IPS-18a (cell line): ENCODE data around the gene TIMELESS.
"Not testable (repeated sequence)": the region's sequence is repeated elsewhere in the genome, so short reads cannot be mapped to it uniquely, and the experiment has no call there.

Experiments
- H3K27ac ChIP-seq: one replicate; pipeline ENCODE4 v1.5.1; 2013; ENCODE audit warnings: low read length
- H3K27me3 ChIP-seq: one replicate; pipeline ENCODE4 v1.6.1; 2013; ENCODE audit warnings: mild to moderate bottlenecking, low read length; ENCODE audit not compliant: control insufficient read depth, insufficient read depth
- H3K36me3 ChIP-seq: one replicate; pipeline ENCODE4 v1.6.1; 2013; ENCODE audit warnings: low read depth, low read length; ENCODE audit not compliant: control insufficient read depth
- H3K4me1 ChIP-seq: one replicate; pipeline ENCODE4 v1.6.1; 2013; ENCODE audit warnings: low read depth, low read length; ENCODE audit not compliant: control insufficient read depth
- H3K4me3 ChIP-seq: one replicate; pipeline ENCODE4 v1.5.1; 2013; ENCODE audit warnings: low read length
- H3K9ac ChIP-seq: one replicate; pipeline ENCODE4 v1.6.1; 2013; ENCODE audit warnings: mild to moderate bottlenecking, low read length, moderate library complexity
- H3K9me3 ChIP-seq: one replicate; pipeline ENCODE4 v1.6.1; 2013; ENCODE audit warnings: low read depth, low read length; ENCODE audit not compliant: control insufficient read depth

Gene TIMELESS

DNA sequence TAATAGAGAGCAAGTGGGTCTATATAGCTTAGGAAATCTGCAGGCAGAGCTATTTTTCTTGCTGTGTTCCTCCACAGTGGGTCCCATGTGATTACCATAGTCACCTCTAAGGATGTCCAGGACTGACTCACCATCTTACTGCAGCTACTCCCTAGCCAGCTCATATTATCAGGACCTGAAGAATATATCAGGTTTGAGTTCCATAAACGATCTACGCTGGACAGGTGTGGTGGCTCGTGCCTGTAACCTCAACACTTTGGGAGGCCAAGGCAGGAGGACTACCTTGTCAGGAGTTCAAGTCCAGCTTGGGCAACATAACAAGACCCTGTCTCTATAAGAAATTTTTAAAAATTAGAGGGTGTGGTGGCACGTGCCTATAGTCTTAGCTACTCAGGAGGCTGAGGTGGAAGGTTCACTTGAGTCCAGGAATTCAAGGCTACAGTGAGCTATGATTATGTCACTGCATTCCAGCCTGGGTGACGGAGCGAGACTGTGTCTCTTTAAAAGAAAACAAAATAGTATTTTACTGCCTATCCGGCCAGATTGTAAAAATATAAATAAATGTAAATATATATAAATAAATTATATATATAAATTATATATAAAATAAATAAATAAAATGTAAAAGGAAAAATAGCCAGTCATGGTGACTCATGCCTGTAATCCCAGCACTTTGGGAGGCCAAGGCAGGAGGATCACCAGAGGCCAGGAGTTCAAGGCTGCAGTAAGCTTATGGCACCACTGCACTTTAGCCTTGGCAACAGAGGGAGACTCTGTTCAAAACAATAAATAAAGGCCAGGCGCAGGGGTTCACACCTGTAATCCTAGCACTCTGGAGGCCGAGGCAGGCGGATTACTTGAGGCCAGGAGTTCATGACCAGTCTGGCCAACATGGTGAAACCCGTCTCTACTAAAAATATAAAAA is 12.3 kb upstream of the TIMELESS start:
- Histone ChIP-seq H3K27me3 (no peaks in the 10 kb centered on the region), H3K9me3 (no peaks in the 10 kb centered on the region), H3K36me3 (no peaks in the 10 kb centered on the region), H3K27ac (no peak overlapping the region), H3K9ac (no peak overlapping the region), H3K4me1 (peaks cover 18% of the 10 kb centered on the region), H3K4me3 (no peak overlapping the region)

DNA sequence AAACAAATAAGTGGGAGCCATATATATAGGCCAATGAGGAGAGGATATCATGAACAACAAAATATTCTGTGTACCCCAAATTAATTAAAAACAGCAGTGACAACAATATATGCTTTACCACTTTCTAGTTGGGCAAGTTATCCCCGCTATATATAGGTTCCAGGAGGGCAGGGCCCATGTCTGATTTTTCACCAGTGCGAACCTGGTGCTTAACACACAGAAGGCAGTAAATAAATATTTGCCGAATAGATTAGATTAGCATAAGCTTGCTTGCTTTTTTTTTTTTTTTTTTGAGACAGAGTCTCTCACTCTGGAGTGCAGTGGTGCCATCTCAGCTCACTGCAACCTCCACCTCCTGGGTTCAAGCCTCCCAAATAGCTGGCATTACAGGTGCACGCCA is 8.6 kb upstream of the TIMELESS start:
- Histone ChIP-seq H3K27me3 (no peaks in the 10 kb centered on the region), H3K9ac (no peak overlapping the region), H3K9me3 (no peaks in the 10 kb centered on the region), H3K27ac (no peak overlapping the region), H3K4me1 (peaks cover 3% of the 10 kb centered on the region), H3K4me3 (no peak overlapping the region), H3K36me3 (no peaks in the 10 kb centered on the region)

DNA sequence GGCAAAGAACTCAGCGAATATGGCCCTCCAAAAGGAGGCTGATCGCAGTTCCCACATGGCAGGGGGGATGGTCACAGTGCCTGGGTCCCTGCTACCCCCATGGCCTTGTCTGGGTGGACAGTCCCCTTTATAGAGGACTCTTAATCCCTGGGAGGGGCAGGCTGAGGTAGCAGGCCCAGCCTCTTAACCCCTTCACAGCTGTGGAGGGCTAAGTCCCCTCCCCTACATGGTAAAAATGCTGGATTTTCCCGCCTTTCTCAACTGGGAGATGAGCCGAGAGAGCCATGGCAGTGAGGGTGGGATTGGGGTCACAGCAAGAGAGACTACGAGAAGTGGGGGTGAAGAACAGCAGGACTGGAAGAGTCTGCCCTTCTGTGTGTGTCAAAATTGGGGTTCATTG is 5.3 kb upstream of the TIMELESS start, which contains the start of gene MIP:
TSS of gene MIP (minus strand) at position 101 of the 400 bp plus-strand sequence. CDS start at position 57, 44 bp downstream.
- no peak within 1 kb of the TSS for H3K4me3 ChIP-seq
- no peaks in the 10 kb centered on the region for H3K4me1 ChIP-seq
- no peak within 1 kb of the TSS for H3K27ac ChIP-seq
- no peaks in the 10 kb centered on the region for H3K36me3 ChIP-seq
- H3K27me3 ChIP-seq: no peaks in the 10 kb centered on the region
- no peak within 1 kb of the TSS for H3K9ac ChIP-seq
- no peaks in the 10 kb centered on the region for H3K9me3 ChIP-seq

DNA sequence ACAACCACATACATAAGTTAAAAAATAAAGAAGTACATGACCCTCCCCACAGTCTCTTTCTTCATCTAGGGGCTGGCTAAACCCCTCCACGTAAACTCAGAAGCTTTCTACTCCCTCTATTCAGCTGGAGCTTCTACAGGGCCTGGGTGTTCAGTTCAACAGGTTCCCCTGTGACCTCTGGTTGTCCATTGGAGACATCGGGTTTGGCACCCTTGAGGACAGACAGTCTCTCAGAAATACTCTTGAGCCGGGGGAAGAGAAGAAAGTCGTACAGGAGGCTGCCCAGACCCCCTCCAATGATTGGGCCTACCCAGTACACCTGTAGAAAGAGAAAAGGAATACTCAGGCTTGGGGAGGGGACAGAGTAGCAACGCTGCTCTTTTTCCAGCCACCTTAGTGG is 1.9 kb upstream of the TIMELESS start:
- no peaks in the 10 kb centered on the region for H3K4me1 ChIP-seq
- no peaks in the 10 kb centered on the region for H3K9me3 ChIP-seq
- H3K4me3 ChIP-seq: no peak overlapping the region
- no peak overlapping the region for H3K27ac ChIP-seq
- no peaks in the 10 kb centered on the region for H3K36me3 ChIP-seq
- H3K27me3 ChIP-seq: no peaks in the 10 kb centered on the region
- H3K9ac ChIP-seq: no peak overlapping the region

DNA sequence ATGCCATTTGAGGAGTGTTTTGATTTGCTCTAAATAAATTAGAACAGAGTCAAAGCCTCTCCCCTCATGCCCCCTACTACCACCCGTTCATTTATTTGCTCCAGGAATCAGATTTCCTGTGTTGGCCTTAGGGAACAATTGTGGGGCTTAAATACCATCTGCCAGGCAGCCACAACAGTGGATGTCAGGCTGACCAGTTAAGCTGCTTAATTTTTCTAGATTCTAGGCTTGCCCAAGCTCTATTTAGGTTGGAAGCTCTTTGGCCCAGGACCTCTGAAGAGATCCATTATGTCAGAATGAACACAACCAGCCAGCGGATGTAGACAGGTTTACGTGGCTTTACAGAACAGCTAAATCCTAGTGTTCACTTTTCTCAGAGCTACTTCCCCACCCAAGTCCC is 1.0 kb upstream of the TIMELESS start:
- H3K27ac ChIP-seq: no peak overlapping the region
- no peaks in the 10 kb centered on the region for H3K27me3 ChIP-seq
- H3K36me3 ChIP-seq: no peaks in the 10 kb centered on the region
- H3K4me3 ChIP-seq: no peak overlapping the region
- no peaks in the 10 kb centered on the region for H3K9me3 ChIP-seq
- H3K9ac ChIP-seq: no peak overlapping the region
- no peaks in the 10 kb centered on the region for H3K4me1 ChIP-seq

DNA sequence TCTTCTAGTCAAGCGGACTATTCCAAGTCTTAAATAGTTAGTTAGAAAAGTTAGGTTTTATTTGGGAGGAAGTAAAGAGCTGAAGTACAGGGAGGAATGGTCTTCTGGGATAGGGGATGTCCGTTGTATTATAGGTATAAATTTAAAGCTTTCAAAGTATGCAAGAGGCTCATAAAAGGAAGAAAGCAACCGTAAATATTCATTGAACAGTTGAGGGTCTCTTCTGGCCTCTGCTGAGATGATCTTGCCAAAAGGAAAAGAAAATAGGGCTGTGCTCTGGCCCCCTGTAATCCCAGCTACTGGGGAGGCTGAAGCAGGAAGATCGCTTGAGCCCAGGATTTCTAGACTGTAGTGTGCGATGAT is 377 bp upstream of the TIMELESS start:
- H3K36me3 ChIP-seq: no peaks in the 10 kb centered on the region
- H3K9me3 ChIP-seq: no peaks in the 10 kb centered on the region
- H3K4me3 ChIP-seq: peak overlapping the region; percentile 95
- H3K27ac ChIP-seq: peak overlapping the region; percentile 74
- no peaks in the 10 kb centered on the region for H3K4me1 ChIP-seq
- no peaks in the 10 kb centered on the region for H3K27me3 ChIP-seq
- peak overlapping the region; percentile 93 for H3K9ac ChIP-seq

DNA sequence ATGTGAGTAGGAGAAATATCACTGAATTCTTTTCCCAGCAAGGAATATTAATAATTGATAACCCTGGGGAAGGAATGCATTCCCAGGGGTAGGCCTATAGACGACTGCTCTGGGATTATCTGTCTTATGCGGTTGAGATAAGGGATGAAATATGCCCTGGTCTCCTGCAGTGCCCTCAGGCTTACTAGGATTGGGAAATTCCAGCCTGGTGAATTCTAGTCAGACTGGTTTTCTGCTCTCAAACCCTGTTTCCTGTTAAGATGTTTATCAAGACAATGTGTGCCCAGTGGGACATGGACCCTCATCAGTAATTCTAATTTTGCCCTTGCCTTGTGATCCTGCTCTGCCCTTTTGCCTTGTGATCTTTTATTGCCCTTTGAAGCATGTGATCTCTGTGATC is 6.0 kb downstream of the TIMELESS start:
- not testable (repeated sequence) for H3K36me3 ChIP-seq, H3K4me3 ChIP-seq, H3K27ac ChIP-seq

DNA sequence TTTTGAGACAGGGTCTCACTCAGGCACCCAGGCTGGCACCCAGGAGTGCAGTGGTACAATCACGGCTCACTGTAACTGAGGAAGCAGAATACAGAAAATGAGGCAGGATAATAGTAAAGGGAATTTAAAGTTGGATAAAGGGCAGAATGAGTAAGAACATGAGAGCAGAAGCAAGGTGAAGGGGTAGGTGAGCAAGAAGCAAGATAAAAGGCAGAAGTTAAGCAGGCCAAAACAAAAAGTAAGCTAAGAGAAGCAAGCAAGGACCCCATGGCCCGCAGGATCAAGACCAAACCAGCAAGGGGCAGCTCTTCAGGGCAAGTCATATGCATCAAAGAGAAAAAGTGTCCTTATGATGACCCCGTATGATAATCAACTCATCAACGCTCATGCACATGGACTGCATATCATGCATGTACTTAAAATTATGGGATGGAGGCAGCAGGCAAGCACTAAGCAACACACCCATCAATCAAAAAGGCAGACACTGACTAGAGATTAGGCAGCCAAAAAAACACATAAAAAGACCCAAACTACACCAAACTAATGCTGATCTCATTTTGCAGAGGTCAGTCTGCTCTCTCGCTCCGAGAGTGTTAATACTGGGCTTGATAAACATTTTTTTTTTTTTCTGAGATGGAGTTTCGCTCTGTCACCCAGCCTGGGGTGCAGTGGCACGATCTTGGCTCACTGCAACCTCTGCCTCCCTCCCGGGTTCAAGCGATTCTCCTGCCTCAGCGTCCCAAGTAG is 11.6 kb downstream of the TIMELESS start:
- Histone ChIP-seq H3K36me3 (peaks cover 4% of the 10 kb centered on the region), H3K4me3 (no peak overlapping the region), H3K4me1 (no peaks in the 10 kb centered on the region), H3K9me3 (peaks cover 3% of the 10 kb centered on the region), H3K9ac (no peak overlapping the region), H3K27ac (no peak overlapping the region), H3K27me3 (no peaks in the 10 kb centered on the region)

More for the DNA sequence above, 6.0 kb downstream of the TIMELESS start:
- H3K9me3 ChIP-seq, H3K27me3 ChIP-seq, H3K9ac ChIP-seq, H3K4me1 ChIP-seq: not testable (repeated sequence)

DNA sequence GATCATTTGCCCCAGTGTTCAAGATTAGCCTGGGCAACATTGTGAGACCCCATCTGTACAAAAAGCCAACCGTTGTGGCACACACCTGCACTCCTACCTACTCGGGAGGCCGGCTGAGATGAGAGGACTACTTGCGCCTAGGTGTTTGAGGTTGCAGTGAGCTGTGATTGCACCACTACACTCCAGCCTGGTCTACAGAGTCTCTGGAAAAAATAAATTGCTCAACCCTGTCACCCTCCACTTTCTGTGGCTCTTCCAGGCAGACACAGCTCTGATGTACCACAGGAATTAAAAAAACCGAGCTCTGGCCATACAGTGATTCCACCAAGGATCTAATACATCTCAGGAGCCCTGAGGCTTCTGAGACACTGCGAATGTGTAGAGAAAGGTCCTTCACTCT is 14.4 kb downstream of the TIMELESS start:
- Histone ChIP-seq H3K4me1 (no peaks in the 10 kb centered on the region), H3K4me3 (no peak overlapping the region)

DNA sequence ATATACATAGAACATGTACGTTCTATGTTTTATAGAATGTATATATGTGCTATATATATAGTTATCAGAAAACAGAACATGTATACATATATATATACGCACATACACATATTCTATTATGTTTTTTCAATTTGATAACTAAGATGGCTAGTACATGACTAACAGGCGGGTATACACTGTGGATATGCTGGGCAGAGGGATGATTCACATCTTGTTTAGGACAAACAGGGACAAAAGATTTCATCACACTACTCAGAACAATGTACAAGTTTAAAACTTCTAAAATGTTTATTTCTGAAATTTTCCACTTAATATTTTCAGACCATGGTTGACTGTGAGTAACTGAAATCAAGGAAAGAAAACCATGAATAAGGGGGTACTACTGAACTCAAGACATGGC is 17.4 kb downstream of the TIMELESS start:
- no peaks in the 10 kb centered on the region for H3K27me3 ChIP-seq
- H3K9me3 ChIP-seq: no peaks in the 10 kb centered on the region
- peaks cover 52% of the 10 kb centered on the region for H3K36me3 ChIP-seq
- no peak overlapping the region for H3K27ac ChIP-seq
- H3K4me1 ChIP-seq: no peaks in the 10 kb centered on the region
- no peak overlapping the region for H3K4me3 ChIP-seq
- H3K9ac ChIP-seq: no peak overlapping the region

More for the DNA sequence above, 14.4 kb downstream of the TIMELESS start:
- no peaks in the 10 kb centered on the region for H3K27me3 ChIP-seq
- H3K9me3 ChIP-seq: no peaks in the 10 kb centered on the region
- H3K36me3 ChIP-seq: peaks cover 28% of the 10 kb centered on the region
- no peak overlapping the region for H3K9ac ChIP-seq
- no peak overlapping the region for H3K27ac ChIP-seq

DNA sequence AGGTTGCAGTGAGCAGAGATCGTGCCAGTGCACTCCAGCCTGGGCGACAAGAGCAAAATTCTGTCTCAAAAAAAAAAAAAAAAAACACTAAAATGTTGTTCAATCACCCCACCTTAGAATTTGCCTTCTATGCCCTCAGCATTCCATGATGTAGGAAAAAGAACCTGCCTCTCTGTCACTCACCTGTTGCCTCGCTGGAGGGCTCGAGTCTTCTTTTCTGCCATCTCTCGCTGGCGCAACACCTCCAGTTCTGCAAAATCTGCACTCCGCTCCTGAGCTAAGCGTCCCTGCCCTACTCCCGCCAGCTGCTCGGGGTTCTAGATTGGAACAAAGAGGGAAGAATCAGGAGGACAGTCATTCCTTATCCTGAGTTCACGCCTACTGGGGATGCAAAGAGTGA is 17.9 kb downstream of the TIMELESS start:
- H3K27me3 ChIP-seq: no peaks in the 10 kb centered on the region
- H3K4me1 ChIP-seq: no peaks in the 10 kb centered on the region
- no peak overlapping the region for H3K4me3 ChIP-seq
- no peaks in the 10 kb centered on the region for H3K9me3 ChIP-seq
- H3K9ac ChIP-seq: no peak overlapping the region
- no peak overlapping the region for H3K27ac ChIP-seq
- H3K36me3 ChIP-seq: peaks cover 54% of the 10 kb centered on the region
